ENCODE results near the gene DTD1. TPM values are rescaled to one million over a fixed set of nuclear protein-coding genes. Genes with fewer than 3 reads are reported as not detected.

Gene DTD1
- total RNA-seq, 2 experiments from 2014 or later, result 18.7 to 22.4 TPM

GRCh38 chr20:18705910-18706309 lies 118.1 kb downstream of the DTD1 start:
- no peak for DNase-seq
- H3K27me3 Mint-ChIP-seq, result no peaks in the 10 kb centered on the region
- ATAC-seq (ENCODE audit: low read depth), result no peak
- H3K9me3 Mint-ChIP-seq, result no peaks in the 10 kb centered on the region
- H3K4me1 Mint-ChIP-seq, result peaks cover 5% of the 10 kb centered on the region
- H3K4me3 Mint-ChIP-seq, result no peak overlapping the region
- no peaks in the 10 kb centered on the region for H3K36me3 Mint-ChIP-seq
- POLR2A ChIA-PET, result no interaction called here
- no peak overlapping the region for H3K27ac Mint-ChIP-seq

GRCh38 chr20:18712131-18712530 lies 124.3 kb downstream of the DTD1 start:
- H3K27me3 Mint-ChIP-seq, result no peaks in the 10 kb centered on the region
- no peak overlapping the region for H3K27ac Mint-ChIP-seq
- no peak overlapping the region for H3K4me3 Mint-ChIP-seq
- H3K4me1 Mint-ChIP-seq, result peaks cover 5% of the 10 kb centered on the region
- ATAC-seq (ENCODE audit: low read depth), result no peak
- POLR2A ChIA-PET, result no interaction called here
- DNase-seq, result no peak
- no peaks in the 10 kb centered on the region for H3K36me3 Mint-ChIP-seq
- H3K9me3 Mint-ChIP-seq, result no peaks in the 10 kb centered on the region

GRCh38 chr20:18712882-18713281 lies 125.0 kb downstream of the DTD1 start:
- no peak overlapping the region for H3K27ac Mint-ChIP-seq
- H3K4me3 Mint-ChIP-seq, result no peak overlapping the region
- H3K27me3 Mint-ChIP-seq, result no peaks in the 10 kb centered on the region
- ATAC-seq (ENCODE audit: low read depth) (no peak), DNase-seq (no peak)
- no peaks in the 10 kb centered on the region for H3K36me3 Mint-ChIP-seq
- H3K4me1 Mint-ChIP-seq, result peaks cover 5% of the 10 kb centered on the region
- POLR2A ChIA-PET, result no interaction called here
- no peaks in the 10 kb centered on the region for H3K9me3 Mint-ChIP-seq

GRCh38 chr20:18715564-18715963 lies 127.7 kb downstream of the DTD1 start:
- Mint-ChIP-seq H3K27ac (no peak overlapping the region), H3K9me3 (no peaks in the 10 kb centered on the region), H3K4me1 (peaks cover 5% of the 10 kb centered on the region), H3K36me3 (peaks cover 3% of the 10 kb centered on the region), H3K4me3 (no peak overlapping the region), H3K27me3 (no peaks in the 10 kb centered on the region)
- POLR2A ChIA-PET, result no interaction called here
- no peak for ATAC-seq (ENCODE audit: low read depth)
- no peak for DNase-seq

- ATAC-seq (ENCODE audit: low read depth) (peak; percentile 58), DNase-seq (no peak)
- no peak overlapping the region for H3K27ac Mint-ChIP-seq
- no peak overlapping the region for H3K4me3 Mint-ChIP-seq
- H3K27me3 Mint-ChIP-seq, result no peaks in the 10 kb centered on the region
- POLR2A ChIA-PET, result no interaction called here
- peaks cover 3% of the 10 kb centered on the region for H3K36me3 Mint-ChIP-seq
- H3K4me1 Mint-ChIP-seq, result peaks cover 5% of the 10 kb centered on the region
- H3K9me3 Mint-ChIP-seq, result no peaks in the 10 kb centered on the region
Observed at GRCh38 chr20:18717062-18717461, 129.2 kb downstream of the DTD1 start.

- ATAC-seq (ENCODE audit: low read depth) (no peak), DNase-seq (no peak)
- POLR2A ChIA-PET, result no interaction called here
- Mint-ChIP-seq H3K27me3 (no peaks in the 10 kb centered on the region), H3K4me1 (peaks cover 5% of the 10 kb centered on the region), H3K27ac (no peak overlapping the region), H3K4me3 (no peak overlapping the region), H3K9me3 (no peaks in the 10 kb centered on the region), H3K36me3 (peaks cover 3% of the 10 kb centered on the region)
Observed at GRCh38 chr20:18718129-18718528, 130.3 kb downstream of the DTD1 start.

GRCh38 chr20:18719426-18719825 lies 131.6 kb downstream of the DTD1 start:
- no peak for ATAC-seq (ENCODE audit: low read depth)
- Mint-ChIP-seq H3K27me3 (no peaks in the 10 kb centered on the region), H3K4me1 (peaks cover 5% of the 10 kb centered on the region), H3K36me3 (peaks cover 3% of the 10 kb centered on the region), H3K4me3 (no peak overlapping the region), H3K9me3 (no peaks in the 10 kb centered on the region), H3K27ac (no peak overlapping the region)
- DNase-seq, result no peak
- POLR2A ChIA-PET, result no interaction called here

- DNase-seq, result no peak
- Mint-ChIP-seq H3K27me3 (no peaks in the 10 kb centered on the region), H3K27ac (no peak overlapping the region), H3K9me3 (no peaks in the 10 kb centered on the region), H3K4me1 (peaks cover 5% of the 10 kb centered on the region), H3K36me3 (peaks cover 3% of the 10 kb centered on the region), H3K4me3 (no peak overlapping the region)
- no peak for ATAC-seq (ENCODE audit: low read depth)
- POLR2A ChIA-PET, result no interaction called here
Observed at GRCh38 chr20:18721551-18722115, 133.8 kb downstream of the DTD1 start.

GRCh38 chr20:18722371-18722770 lies 134.5 kb downstream of the DTD1 start:
- Mint-ChIP-seq H3K36me3 (peaks cover 3% of the 10 kb centered on the region), H3K4me3 (no peak overlapping the region), H3K4me1 (peaks cover 5% of the 10 kb centered on the region), H3K27ac (no peak overlapping the region), H3K27me3 (no peaks in the 10 kb centered on the region), H3K9me3 (no peaks in the 10 kb centered on the region)
- ATAC-seq (ENCODE audit: low read depth), result no peak
- no peak for DNase-seq
- POLR2A ChIA-PET, result no interaction called here

- Mint-ChIP-seq H3K27me3 (no peaks in the 10 kb centered on the region), H3K36me3 (peaks cover 3% of the 10 kb centered on the region), H3K4me1 (peaks cover 9% of the 10 kb centered on the region), H3K9me3 (no peaks in the 10 kb centered on the region), H3K27ac (no peak overlapping the region), H3K4me3 (no peak overlapping the region)
- POLR2A ChIA-PET, result no interaction called here
- no peak for DNase-seq
- ATAC-seq (ENCODE audit: low read depth), result no peak
Observed at GRCh38 chr20:18724077-18724476, 136.2 kb downstream of the DTD1 start.

- no peaks in the 10 kb centered on the region for H3K27me3 Mint-ChIP-seq
- POLR2A ChIA-PET, result no interaction called here
- DNase-seq (no peak), ATAC-seq (ENCODE audit: low read depth) (no peak)
- no peaks in the 10 kb centered on the region for H3K36me3 Mint-ChIP-seq
- H3K4me3 Mint-ChIP-seq, result no peak overlapping the region
- H3K4me1 Mint-ChIP-seq, result peaks cover 9% of the 10 kb centered on the region
- H3K27ac Mint-ChIP-seq, result no peak overlapping the region
- no peaks in the 10 kb centered on the region for H3K9me3 Mint-ChIP-seq
Observed at GRCh38 chr20:18724788-18725464, 137.1 kb downstream of the DTD1 start.

GRCh38 chr20:18727032-18727508 lies 139.2 kb downstream of the DTD1 start:
- peak overlapping the region; percentile 5 for H3K27ac Mint-ChIP-seq
- POLR2A ChIA-PET, result no interaction called here
- ATAC-seq (ENCODE audit: low read depth) (no peak), DNase-seq (no peak)
- H3K4me3 Mint-ChIP-seq, result no peak overlapping the region
- H3K36me3 Mint-ChIP-seq, result no peaks in the 10 kb centered on the region
- no peaks in the 10 kb centered on the region for H3K27me3 Mint-ChIP-seq
- peaks cover 9% of the 10 kb centered on the region for H3K4me1 Mint-ChIP-seq
- H3K9me3 Mint-ChIP-seq, result no peaks in the 10 kb centered on the region

GRCh38 chr20:18728165-18728869 lies 140.5 kb downstream of the DTD1 start:
- ATAC-seq (ENCODE audit: low read depth) (no peak), DNase-seq (no peak)
- Mint-ChIP-seq H3K4me1 (peaks cover 11% of the 10 kb centered on the region), H3K36me3 (no peaks in the 10 kb centered on the region), H3K4me3 (no peak overlapping the region), H3K27me3 (no peaks in the 10 kb centered on the region), H3K27ac (no peak overlapping the region), H3K9me3 (no peaks in the 10 kb centered on the region)
- POLR2A ChIA-PET, result no interaction called here

- DNase-seq (no peak), ATAC-seq (ENCODE audit: low read depth) (no peak)
- POLR2A ChIA-PET, result no interaction called here
- no peak overlapping the region for H3K27ac Mint-ChIP-seq
- no peak overlapping the region for H3K4me3 Mint-ChIP-seq
- H3K27me3 Mint-ChIP-seq, result no peaks in the 10 kb centered on the region
- no peaks in the 10 kb centered on the region for H3K9me3 Mint-ChIP-seq
- peaks cover 11% of the 10 kb centered on the region for H3K4me1 Mint-ChIP-seq
- H3K36me3 Mint-ChIP-seq, result no peaks in the 10 kb centered on the region
Observed at GRCh38 chr20:18728870-18729224, 141.0 kb downstream of the DTD1 start.
